Medulla oblongata (tissue), 1 donor: Measurements from ENCODE around the gene ETF1.
"Not testable (repeated sequence)": the region's sequence is repeated elsewhere in the genome, so short reads cannot be mapped to it uniquely, and the experiment has no call there.

Experiments used
- DNase-seq: peaks from one replicate; pipeline ENCODE4 v3.0.0-alpha.2; 2015; ENCODE audit errors: extremely low spot score

The ETF1 gene

DNA sequence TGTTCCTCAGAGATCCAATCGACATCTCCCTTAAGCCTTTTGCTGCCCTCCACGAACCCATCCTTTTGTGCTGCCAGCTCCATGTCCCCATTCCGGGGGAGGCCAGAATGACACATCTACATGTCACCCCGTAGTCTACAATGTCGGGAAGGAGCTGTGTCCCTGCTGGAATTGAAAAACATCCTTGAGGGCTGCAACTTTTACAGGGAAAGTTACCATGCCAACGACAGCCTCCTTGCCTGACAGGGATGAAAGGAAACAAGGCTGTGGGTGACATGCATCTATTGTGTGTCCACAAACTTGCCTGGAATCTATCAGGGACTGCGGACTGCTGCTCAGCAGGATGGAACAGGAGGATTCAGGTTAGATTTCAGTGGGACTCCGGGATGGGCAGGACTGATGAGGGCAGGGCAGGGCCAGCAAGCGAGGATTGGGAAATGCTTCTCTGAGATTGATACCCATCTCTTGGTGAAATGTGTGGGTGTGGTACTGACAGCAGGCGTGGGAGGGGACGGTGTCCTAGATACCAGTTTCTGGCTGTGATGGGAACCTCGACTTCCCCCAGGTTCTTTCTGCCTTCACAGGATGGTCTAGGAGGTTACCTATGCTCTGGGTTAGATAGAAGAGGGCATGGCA, 52.3 kb downstream of the ETF1 start:
- no peak for DNase-seq

DNA sequence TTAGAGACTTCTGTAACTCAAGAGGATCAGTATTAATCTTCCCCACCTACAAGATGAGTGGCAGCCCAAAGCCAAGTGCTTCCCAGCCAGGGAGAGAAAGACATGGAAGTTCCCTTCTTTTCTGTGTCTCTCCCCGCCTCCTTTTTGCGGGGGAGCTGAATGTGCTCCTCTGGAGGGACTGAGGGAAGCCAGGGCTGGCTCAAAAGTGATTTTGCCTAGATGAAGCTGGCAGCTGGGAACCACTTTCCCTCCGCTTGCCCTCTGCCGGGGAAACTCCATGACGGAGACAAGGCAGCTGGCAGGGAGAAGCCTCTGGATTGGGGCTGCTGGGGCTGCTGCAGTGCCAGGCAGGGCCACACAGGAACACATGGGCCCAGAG, 53.4 kb downstream of the ETF1 start:
- peak; percentile 76 for DNase-seq

GRCh38 chr5:138488481-138488945, 54.5 kb downstream of the ETF1 start:
- DNase-seq = no peak

DNA sequence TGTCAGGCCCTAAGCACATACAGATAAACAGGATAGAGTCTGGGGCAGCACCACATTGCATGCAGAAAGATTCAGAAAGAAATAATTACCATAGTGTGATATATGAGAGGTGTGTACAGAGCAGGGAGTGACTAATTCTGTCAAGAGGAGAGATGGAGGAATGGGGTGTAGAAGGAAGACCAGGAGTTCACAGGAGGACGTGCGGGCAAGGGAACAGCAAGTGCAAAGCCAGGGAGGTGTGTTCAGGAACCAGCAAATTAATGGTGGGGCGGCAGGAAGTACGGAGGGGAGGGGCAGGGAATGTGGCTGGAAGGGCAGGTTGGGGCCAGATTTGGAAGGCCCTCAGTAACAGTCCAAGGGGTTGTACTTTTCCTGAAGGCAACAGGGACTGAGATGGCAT, 60.4 kb downstream of the ETF1 start:
- no peak for DNase-seq

DNA sequence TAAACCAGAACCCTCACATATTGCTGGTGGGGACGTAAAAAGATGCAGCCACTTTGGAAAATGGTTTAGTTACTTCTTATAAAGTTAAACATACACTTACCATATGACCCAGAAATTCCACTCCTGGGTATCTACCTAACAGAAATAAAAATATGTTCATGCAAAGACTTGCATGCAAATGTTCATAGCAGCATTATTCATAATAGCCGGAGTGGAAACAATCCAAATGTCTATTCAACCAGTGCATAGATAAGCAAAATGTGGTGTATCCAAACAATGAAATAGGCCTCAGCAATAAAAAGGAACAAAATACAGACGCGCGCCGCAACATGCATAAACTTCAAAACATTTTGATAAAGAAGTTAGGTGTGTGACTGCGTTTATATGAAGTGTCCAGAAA, 66.1 kb downstream of the ETF1 start:
- no peak for DNase-seq

DNA sequence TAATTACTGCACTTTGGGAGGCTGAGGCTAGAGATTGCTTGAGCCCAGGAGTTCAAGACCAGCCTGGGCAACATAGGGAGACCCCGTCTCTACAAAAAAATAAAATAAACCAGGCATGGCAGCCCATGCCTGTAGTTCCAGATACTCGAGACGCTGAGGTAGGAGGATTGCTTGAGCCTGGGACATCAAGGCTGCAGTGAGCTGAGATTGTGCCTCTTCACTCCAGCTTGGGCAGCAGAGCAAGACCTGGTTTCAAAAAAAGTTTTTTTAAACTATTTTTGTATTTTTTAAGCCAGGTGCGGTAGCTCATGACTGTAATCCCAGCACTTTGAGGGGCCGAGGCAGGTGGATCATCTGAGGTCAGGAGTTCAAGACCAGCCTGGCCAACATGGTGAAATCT, 69.9 kb downstream of the ETF1 start:
- DNase-seq = not testable (repeated sequence)

DNA sequence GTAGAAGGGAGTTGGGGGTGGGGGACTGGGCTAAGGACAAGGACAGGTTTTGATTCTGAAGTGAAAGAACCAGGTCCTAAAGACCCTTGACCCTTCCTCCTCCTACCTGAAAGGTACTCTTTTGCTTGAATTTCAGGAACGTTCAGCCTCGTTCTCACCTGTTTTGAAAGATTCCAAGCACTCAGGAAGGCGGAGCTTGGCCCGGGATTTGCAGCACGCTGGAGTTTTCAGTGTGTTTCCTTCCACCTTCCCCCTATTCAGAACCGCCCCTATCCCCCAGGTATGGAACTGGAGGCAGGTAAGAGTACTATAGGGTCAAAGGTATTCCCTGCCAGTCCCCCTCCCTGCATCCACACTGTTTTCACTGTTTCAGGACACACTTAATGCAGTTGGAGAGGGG, 70.7 kb downstream of the ETF1 start:
- no peak for DNase-seq

DNA sequence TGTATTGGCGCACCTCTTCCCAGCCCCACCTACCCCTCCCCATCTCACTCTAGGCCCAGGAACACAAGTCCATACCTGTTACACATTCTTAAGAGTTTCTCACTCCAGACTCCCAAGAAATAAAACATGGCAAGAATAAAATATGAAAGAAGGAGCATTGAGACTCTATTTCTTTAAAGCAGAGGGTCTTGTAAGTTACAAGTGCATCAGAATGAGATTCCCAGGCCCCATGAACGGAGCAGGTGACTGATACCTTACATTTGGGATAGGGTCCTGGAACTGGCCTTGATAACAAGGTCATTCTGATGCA, 72.0 kb downstream of the ETF1 start:
- DNase-seq = no peak

DNA sequence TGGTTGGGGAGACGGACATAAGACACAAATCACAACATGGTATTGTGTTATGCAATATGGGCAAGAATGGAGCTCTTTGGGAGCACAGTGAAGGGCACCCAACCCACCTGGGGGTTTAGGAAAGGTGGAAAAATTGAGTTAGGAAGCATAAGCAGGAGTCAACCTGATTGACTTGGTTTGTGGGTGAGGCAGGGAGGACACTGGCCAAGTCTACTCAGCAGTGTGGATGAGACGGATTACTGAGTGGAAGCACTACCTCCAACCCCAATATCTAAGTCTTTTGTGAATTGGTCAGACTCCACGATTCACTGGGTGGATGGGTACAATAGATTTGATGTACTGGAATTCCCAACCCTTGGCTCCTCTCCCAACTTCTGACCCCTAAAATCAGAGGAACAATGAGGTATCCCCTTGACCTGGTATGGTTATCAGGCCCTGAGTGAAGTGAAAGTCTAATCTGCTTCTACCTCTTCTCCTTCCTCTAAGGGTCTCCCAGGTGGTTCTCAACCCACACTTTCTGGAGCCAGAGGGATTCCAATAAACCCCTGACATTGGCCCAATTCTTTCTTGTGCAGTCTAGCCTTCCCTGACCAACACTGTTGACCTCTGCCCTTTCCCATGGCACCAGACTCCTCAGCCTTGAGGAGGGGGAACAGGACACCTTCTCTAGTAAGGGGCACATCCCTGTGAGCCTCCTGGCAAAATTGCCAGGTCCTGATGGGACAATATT, 72.5 kb downstream of the ETF1 start:
- DNase-seq = no peak

GRCh38 chr5:138469540-138470321, 73.3 kb downstream of the ETF1 start:
- no peak for DNase-seq

DNA sequence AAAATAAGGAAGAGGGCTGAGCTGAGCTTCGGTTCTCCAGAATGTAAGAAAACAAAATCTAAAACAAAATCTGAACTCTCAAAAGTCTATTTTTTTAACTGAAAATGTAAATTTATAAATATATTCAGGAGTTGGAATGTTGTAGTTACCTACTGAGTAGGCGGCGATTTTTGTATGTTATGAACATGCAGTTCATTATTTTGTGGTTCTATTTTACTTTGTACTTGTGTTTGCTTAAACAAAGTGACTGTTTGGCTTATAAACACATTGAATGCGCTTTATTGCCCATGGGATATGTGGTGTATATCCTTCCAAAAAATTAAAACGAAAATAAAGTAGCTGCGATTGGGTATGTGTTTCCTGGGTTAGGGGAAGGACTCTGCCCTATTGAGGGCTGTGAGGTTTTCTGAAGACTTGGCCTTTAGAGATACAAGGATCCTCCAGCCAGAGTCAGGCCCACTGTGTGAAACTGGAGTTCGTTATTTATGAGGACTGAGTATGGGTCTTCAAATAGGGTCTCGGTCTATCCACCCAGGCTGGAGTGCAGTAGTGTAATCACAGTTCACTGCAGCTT, 74.0 kb downstream of the ETF1 start:
- no peak for DNase-seq

DNA sequence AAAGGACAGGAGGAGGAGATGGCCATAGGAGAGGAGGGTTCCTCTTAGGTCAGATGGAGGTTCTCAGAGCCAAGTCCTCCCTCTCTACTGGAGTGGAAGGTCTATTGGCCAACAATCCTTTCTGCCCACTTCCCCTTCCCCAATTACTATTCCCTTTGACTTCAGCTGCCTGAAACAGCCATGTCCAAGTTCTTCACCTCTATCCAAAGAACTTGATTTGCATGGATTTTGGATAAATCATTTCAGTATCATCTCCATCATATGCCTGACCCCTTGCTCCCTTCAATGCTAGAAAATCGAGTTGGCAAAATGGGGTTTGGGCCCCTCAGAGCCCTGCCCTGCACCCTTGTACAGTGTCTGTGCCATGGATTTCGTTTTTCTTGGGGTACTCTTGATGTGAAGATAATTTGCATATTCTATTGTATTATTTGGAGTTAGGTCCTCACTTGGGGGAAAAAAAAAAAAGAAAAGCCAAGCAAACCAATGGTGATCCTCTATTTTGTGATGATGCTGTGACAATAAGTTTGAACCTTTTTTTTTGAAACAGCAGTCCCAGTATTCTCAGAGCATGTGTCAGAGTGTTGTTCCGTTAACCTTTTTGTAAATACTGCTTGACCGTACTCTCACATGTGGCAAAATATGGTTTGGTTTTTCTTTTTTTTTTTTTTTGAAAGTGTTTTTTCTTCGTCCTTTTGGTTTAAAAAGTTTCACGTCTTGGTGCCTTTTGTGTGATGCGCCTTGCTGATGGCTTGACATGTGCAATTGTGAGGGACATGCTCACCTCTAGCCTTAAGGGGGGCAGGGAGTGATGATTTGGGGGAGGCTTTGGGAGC, 74.7 kb downstream of the ETF1 start:
- no peak for DNase-seq

DNA sequence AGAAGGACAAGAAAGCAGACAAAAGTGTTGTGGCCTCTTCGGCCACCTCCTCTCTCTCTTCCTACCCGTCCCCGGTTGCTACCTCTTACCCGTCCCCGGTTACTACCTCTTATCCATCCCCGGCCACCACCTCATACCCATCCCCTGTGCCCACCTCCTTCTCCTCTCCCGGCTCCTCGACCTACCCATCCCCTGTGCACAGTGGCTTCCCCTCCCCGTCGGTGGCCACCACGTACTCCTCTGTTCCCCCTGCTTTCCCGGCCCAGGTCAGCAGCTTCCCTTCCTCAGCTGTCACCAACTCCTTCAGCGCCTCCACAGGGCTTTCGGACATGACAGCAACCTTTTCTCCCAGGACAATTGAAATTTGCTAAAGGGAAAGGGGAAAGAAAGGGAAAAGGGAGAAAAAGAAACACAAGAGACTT, 75.3 kb downstream of the ETF1 start:
- DNase-seq = no peak

- DNase-seq = no peak
Observed at GRCh38 chr5:138466900-138467710, 75.9 kb downstream of the ETF1 start.

DNA sequence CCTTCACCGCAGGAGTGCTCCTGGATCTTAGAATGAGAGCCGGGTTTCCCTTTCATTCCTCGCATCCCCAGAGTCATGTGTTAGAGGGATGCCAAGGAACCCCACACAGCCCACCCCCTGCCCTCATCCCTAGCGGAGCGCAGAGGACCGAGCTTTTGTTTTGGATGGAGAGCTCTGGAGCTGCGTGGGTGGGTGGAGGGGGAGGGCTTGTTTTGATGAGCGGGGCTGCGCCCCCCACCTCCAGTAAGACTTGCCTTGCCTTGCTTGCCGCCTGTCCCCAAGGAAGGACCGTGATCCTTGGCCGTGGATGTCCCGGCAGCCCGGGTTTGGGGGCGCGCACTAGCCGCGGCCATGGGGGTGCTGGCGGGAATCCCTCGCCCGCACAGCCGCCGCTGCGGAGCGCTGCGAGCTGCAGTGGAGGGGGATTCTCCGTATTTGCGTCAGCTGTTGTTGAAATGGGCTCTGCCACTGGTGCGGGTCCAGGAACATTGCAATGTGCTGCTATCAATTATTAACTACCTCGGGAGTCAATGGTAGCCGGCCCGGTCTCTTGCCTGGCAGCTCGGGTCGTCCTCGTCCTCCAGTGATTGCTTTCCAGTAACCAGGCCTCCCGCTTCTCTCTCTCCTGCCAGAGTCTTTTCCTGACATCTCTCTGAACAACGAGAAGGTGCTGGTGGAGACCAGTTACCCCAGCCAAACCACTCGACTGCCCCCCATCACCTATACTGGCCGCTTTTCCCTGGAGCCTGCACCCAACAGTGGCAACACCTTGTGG, 76.7 kb downstream of the ETF1 start:
- DNase-seq = no peak

DNA sequence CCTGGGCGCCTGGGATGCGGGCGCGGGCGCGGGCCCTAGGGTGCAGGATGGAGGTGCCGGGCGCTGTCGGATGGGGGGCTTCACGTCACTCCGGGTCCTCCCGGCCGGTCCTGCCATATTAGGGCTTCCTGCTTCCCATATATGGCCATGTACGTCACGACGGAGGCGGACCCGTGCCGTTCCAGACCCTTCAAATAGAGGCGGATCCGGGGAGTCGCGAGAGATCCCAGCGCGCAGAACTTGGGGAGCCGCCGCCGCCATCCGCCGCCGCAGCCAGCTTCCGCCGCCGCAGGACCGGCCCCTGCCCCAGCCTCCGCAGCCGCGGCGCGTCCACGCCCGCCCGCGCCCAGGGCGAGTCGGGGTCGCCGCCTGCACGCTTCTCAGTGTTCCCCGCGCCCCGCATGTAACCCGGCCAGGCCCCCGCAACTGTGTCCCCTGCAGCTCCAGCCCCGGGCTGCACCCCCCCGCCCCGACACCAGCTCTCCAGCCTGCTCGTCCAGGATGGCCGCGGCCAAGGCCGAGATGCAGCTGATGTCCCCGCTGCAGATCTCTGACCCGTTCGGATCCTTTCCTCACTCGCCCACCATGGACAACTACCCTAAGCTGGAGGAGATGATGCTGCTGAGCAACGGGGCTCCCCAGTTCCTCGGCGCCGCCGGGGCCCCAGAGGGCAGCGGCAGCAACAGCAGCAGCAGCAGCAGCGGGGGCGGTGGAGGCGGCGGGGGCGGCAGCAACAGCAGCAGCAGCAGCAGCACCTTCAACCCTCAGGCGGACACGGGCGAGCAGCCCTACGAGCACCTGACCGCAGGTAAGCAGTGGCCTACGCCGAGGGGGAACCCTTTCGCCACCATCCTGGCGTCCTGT, 77.5 kb downstream of the ETF1 start, which contains the start of gene EGR1:
Gene EGR1 (plus strand): TSS at position 219 of the 864 bp plus-strand sequence. CDS start 283 bp downstream, at position 502.
- DNase-seq = peak; percentile 98

DNA sequence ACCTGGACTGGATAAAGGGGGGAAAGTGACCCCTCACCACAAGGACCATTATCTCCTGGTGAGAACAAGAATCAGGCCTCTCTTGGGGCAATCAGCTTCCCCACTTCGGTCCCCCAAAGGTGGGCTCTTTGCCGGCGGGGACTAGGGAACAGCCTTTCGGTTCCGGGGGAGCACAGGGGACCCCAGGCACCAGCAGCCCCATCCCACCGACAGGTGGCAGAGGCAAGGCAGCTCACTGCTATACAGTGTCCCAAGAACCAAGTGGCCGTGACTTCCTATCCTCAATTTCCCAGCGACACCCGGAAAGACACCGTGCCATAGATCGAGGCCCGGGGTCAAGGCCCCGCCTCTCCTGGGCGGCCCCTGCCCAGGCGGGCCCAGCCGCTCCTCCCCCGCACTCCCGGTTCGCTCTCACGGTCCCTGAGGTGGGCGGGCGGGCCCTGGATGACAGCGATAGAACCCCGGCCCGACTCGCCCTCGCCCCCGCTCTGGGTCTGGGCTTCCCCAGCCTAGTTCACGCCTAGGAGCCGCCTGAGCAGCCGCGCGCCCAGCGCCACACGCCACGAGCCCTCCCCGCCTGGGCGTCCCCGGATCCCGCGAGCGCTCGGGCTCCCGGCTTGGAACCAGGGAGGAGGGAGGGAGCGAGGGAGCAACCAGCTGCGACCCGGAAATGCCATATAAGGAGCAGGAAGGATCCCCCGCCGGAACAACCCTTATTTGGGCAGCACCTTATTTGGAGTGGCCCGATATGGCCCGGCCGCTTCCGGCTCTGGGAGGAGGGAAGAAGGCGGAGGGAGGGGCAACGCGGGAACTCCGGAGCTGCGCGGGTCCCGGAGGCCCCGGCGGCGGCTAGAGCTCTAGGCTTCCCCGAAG, 78.4 kb downstream of the ETF1 start:
- peak; percentile 99 for DNase-seq

GRCh38 chr5:138464008-138464387, 79.0 kb downstream of the ETF1 start:
- peak; percentile 96 for DNase-seq
